Fibroblast of the aortic adventitia (primary cell): Measurements from ENCODE around the gene PGM2. TPM values are rescaled to one million over a fixed set of nuclear protein-coding genes. Genes with fewer than 3 reads are reported as not detected.
"Not testable (repeated sequence)": the region's sequence is repeated elsewhere in the genome, so short reads cannot be mapped to it uniquely, and the experiment has no call there.

Source experiments
- DNase-seq: peaks from one replicate; pipeline ENCODE4 v3.0.0-alpha.2; 2010; ENCODE audit warnings: low read depth
- H3K4me3 ChIP-seq: 2 replicates; pipeline ENCODE4 v1.5.1; 2011; ENCODE audit warnings: low read depth, mild to moderate bottlenecking, control low read depth, low read length, moderate library complexity
- CTCF ChIP-seq: IDR thresholded peaks from 2 replicates; pipeline ENCODE4 v1.5.1; 2011; ENCODE audit warnings: mild to moderate bottlenecking, low read length, control low read depth, inconsistent platforms; ENCODE audit not compliant: insufficient read depth
- total RNA-seq: library from RNA; depleted of rRNA; stranded (reverse); fragments of >200 nt; gene quantifications from 2 replicates; pipeline ENCODE4 v1.2.3, GENCODE V29; 2012; ENCODE audit warnings: low replicate concordance

The PGM2 gene
- 19.9 and 21.4 TPM in 2 replicates for total RNA-seq

GRCh38 chr4:37826295-37827029 lies at the start of gene PGM2:
TSS of gene PGM2 (plus strand) at chr4:37826686. CDS start at chr4:37826733, 47 bp downstream.
- H3K4me3 ChIP-seq: peak within 1 kb of the TSS; percentile 94
- peak; percentile 75 for DNase-seq
- peak; percentile 13 for TF ChIP-seq CTCF

- no peak overlapping the region for H3K4me3 ChIP-seq
- no peak for TF ChIP-seq CTCF
- no peak for DNase-seq
These were observed 46.6 kb upstream of the PGM2 start for GRCh38 chr4:37779896-37780295.

GRCh38 chr4:37780444-37781130 lies 45.9 kb upstream of the PGM2 start:
- H3K4me3 ChIP-seq: no peak overlapping the region
- DNase-seq: peak; percentile 33
- TF ChIP-seq CTCF: no peak

DNA sequence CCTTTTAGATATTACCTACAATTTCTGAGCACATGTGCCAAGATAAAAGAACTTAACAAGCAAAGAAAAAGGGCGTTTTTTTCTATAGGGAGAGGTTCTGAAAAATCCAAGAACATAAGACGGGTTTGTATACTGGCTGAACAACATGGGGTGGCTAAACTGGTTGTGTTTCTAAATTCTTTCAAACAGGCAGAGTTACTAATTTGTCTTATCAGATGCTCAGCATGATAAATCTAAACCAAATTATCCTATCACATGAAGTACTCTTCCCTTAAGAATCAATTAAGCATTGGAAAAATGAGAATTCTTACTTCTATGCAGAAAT lies 45.4 kb upstream of the PGM2 start:
- no peak for DNase-seq
- no peak for TF ChIP-seq CTCF
- H3K4me3 ChIP-seq: no peak overlapping the region

DNA sequence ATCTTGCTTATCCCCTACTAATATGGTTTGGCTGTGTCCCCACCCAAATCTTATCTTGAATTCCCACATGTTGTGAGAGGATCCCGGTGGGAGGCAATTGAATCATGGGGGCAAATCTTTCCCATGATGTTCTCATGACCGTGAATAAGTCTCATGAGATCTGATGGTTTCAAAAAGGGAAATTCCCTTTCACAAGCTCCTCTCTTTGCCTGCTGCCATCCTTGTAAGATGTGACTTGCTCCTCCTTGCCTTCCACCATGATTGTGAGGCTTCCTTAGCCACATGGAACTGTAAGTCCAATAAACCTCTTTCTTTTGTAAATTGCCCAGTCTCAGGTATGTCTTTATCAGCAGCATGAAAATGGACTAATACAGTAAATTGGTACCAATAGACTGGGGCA lies 40.2 kb upstream of the PGM2 start:
- not testable (repeated sequence) for DNase-seq, H3K4me3 ChIP-seq

DNA sequence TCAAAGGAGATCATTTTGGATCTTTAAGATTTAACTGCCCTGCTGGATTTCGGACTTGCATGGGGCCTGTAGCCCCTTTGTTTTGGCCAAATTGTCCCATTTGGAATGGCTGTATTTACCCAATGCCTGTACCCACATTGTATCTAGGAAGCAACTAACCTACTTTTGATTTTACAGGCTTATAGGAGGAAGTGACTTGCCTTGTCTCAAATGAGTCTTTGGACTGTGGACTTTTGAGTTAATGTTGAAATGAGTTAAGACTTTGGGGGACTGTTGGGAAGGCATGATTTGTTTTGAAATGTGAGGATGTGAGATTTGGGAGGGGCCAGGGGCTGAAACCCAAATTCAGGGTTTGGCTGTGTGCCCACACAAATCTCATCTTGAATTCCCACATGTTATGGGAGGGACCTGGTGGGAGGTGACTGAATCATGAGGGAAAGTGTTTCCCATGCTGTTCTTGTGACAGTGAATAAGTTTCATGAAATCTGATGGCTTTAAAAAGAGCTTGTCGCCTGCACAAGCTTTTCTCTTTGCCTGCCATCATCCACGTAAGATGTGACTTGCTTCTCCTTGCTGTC lies 38.5 kb upstream of the PGM2 start:
- H3K4me3 ChIP-seq, DNase-seq: not testable (repeated sequence)

DNA sequence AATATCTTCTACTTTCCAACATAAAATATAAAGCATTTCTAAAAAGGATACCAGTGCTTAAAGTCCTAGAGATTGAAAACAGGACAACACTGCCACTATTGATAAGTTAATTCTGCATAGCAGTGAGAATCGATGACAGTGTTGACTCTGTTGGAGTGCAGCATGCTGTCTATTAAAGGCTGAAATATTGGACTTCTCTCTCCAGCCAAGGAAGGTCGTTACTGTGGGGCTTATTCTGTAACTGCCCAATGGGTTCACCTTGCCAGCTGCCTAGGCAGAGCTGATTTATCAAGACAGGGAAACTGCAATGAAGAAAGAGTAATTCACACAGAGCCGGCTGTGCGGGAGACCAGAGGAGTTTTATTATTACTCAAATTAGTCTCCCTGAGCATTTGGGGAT lies 37.7 kb upstream of the PGM2 start:
- DNase-seq: no peak
- TF ChIP-seq CTCF: no peak
- H3K4me3 ChIP-seq: no peak overlapping the region
